GM12864 (cell line): ENCODE data around the gene CNDP1.

Experiments
- DNase-seq: peaks from one replicate; pipeline ENCODE4 v3.0.0-alpha.2; 2011; ENCODE audit warnings: low read depth
- H3K4me3 ChIP-seq: 2 replicates; pipeline ENCODE4 v1.5.1; 2011; ENCODE audit warnings: mild to moderate bottlenecking, low read depth, low read length, control low read depth
- TF ChIP-seq, protein P1 (sequence below): IDR thresholded peaks from 2 replicates; pipeline ENCODE4 v1.5.1; 2011; ENCODE audit warnings: low read depth, mild to moderate bottlenecking, moderate library complexity, low read length, control low read depth, inconsistent platforms; ENCODE audit errors: missing control alignments

Gene CNDP1

GRCh38 chr18:74631212-74631611, 96.9 kb downstream of the CNDP1 start:
- TF ChIP-seq, protein P1, sequence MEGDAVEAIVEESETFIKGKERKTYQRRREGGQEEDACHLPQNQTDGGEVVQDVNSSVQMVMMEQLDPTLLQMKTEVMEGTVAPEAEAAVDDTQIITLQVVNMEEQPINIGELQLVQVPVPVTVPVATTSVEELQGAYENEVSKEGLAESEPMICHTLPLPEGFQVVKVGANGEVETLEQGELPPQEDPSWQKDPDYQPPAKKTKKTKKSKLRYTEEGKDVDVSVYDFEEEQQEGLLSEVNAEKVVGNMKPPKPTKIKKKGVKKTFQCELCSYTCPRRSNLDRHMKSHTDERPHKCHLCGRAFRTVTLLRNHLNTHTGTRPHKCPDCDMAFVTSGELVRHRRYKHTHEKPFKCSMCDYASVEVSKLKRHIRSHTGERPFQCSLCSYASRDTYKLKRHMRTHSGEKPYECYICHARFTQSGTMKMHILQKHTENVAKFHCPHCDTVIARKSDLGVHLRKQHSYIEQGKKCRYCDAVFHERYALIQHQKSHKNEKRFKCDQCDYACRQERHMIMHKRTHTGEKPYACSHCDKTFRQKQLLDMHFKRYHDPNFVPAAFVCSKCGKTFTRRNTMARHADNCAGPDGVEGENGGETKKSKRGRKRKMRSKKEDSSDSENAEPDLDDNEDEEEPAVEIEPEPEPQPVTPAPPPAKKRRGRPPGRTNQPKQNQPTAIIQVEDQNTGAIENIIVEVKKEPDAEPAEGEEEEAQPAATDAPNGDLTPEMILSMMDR: no peak
- no peak for DNase-seq
- H3K4me3 ChIP-seq: no peak overlapping the region

- H3K4me3 ChIP-seq: no peak overlapping the region
- DNase-seq: no peak
- TF ChIP-seq, protein P1: no peak
Observed at GRCh38 chr18:74631623-74632350, 97.5 kb downstream of the CNDP1 start.

GRCh38 chr18:74632351-74632679, 98.0 kb downstream of the CNDP1 start:
- TF ChIP-seq, protein P1: no peak
- DNase-seq: no peak
- no peak overlapping the region for H3K4me3 ChIP-seq

GRCh38 chr18:74632856-74633255, 98.6 kb downstream of the CNDP1 start:
- no peak overlapping the region for H3K4me3 ChIP-seq
- DNase-seq: no peak
- TF ChIP-seq, protein P1: no peak

- no peak for DNase-seq
- TF ChIP-seq, protein P1: no peak
- no peak overlapping the region for H3K4me3 ChIP-seq
Observed at GRCh38 chr18:74633652-74634352, 99.5 kb downstream of the CNDP1 start.

DNA sequence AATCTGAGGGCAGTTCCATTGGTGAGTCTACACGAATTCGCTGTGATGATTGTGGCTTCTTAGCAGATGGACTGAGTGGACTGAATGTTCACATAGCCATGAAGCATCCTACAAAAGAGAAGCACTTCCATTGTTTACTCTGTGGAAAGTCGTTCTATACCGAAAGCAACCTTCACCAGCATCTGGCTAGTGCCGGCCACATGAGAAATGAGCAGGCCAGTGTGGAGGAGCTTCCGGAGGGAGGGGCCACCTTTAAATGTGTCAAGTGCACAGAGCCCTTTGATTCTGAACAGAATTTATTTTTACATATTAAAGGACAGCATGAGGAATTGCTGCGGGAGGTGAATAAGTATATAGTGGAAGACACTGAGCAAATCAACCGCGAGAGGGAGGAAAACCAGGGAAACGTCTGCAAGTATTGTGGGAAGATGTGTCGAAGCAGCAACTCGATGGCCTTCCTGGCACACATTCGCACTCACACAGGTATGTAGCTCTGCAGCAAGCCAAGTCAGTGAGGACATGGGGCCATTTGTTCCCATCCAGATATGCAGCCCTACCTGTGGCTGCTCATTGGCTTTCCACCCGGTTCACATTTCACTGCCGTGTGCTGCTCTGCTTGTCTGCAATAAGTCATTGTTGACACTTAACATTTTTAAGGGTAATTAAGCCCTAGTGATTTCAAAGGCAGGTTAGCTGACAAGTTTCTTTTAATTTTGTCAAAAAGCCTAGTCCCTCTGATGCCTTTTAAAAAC, 101.1 kb downstream of the CNDP1 start:
- H3K4me3 ChIP-seq: no peak overlapping the region
- DNase-seq: no peak
- TF ChIP-seq, protein P1: no peak
